ENCODE measurements around the gene RAD51B.
A peak's percentile ranks its signal among the peaks of the same experiment; 100 is the strongest.

RAD51B gene

GRCh38 chr14:68199554-68200151 is 380.1 kb downstream of the RAD51B start:
- no peaks in the 10 kb centered on the region for H3K27me3 ChIP-seq (replicated peaks; ENCODE audit: control insufficient read depth, insufficient read depth, low read length)
- H3K36me3 ChIP-seq (ENCODE audit: control insufficient read depth, insufficient read depth, low read length): no peaks in the 10 kb centered on the region
- no peak for DNase-seq (ENCODE audit: extremely low read depth, insufficient read length)
- TF ChIP-seq, protein P1, sequence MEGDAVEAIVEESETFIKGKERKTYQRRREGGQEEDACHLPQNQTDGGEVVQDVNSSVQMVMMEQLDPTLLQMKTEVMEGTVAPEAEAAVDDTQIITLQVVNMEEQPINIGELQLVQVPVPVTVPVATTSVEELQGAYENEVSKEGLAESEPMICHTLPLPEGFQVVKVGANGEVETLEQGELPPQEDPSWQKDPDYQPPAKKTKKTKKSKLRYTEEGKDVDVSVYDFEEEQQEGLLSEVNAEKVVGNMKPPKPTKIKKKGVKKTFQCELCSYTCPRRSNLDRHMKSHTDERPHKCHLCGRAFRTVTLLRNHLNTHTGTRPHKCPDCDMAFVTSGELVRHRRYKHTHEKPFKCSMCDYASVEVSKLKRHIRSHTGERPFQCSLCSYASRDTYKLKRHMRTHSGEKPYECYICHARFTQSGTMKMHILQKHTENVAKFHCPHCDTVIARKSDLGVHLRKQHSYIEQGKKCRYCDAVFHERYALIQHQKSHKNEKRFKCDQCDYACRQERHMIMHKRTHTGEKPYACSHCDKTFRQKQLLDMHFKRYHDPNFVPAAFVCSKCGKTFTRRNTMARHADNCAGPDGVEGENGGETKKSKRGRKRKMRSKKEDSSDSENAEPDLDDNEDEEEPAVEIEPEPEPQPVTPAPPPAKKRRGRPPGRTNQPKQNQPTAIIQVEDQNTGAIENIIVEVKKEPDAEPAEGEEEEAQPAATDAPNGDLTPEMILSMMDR (IDR thresholded peaks at IDR 0.05; ENCODE audit: insufficient read depth, low read length, poor library complexity, severe bottlenecking): no peak
- no peak overlapping the region for H3K4me3 ChIP-seq (replicated peaks; ENCODE audit: low read depth, low read length)

- no peaks in the 10 kb centered on the region for H3K27me3 ChIP-seq (replicated peaks; ENCODE audit: control insufficient read depth, insufficient read depth, low read length)
- DNase-seq (ENCODE audit: extremely low read depth, insufficient read length): no peak
- H3K36me3 ChIP-seq (ENCODE audit: control insufficient read depth, insufficient read depth, low read length): no peaks in the 10 kb centered on the region
- H3K4me3 ChIP-seq (replicated peaks; ENCODE audit: low read depth, low read length): no peak overlapping the region
- TF ChIP-seq, protein P1 (IDR thresholded peaks at IDR 0.05; ENCODE audit: insufficient read depth, low read length, poor library complexity, severe bottlenecking): no peak
Measured at GRCh38 chr14:68203871-68204270, 384.3 kb downstream of the RAD51B start.

DNA sequence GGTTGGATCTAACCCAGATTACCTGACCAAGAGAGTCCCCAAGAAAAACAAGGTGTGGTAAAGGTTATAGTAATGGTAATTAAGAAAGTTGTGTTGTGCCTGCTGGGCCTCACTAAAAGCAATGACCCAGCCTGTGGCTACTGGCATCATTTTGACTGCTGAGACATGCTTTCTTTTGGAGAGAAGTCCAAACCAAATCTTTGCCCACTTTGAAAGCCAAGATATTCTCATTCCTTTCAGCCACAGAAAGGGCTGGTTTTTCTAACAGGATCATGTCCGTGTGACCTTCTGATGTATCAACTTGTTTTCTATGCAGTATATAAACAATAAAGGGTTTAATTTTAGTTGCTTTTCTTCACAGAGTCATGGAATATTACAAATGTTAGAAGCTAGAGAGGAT is 388.6 kb downstream of the RAD51B start:
- Histone ChIP-seq H3K4me3 (replicated peaks; ENCODE audit: low read depth, low read length) (no peak overlapping the region), H3K36me3 (ENCODE audit: control insufficient read depth, insufficient read depth, low read length) (no peaks in the 10 kb centered on the region), H3K27me3 (replicated peaks; ENCODE audit: control insufficient read depth, insufficient read depth, low read length) (no peaks in the 10 kb centered on the region)
- DNase-seq (ENCODE audit: extremely low read depth, insufficient read length): no peak
- TF ChIP-seq, protein P1 (IDR thresholded peaks at IDR 0.05; ENCODE audit: insufficient read depth, low read length, poor library complexity, severe bottlenecking): no peak

GRCh38 chr14:68208626-68209317 is 389.2 kb downstream of the RAD51B start:
- Histone ChIP-seq H3K36me3 (ENCODE audit: control insufficient read depth, insufficient read depth, low read length) (no peaks in the 10 kb centered on the region), H3K4me3 (replicated peaks; ENCODE audit: low read depth, low read length) (no peak overlapping the region), H3K27me3 (replicated peaks; ENCODE audit: control insufficient read depth, insufficient read depth, low read length) (no peaks in the 10 kb centered on the region)
- DNase-seq (ENCODE audit: extremely low read depth, insufficient read length): no peak
- TF ChIP-seq, protein P1 (IDR thresholded peaks at IDR 0.05; ENCODE audit: insufficient read depth, low read length, poor library complexity, severe bottlenecking): no peak

- peak; percentile 82 for DNase-seq (ENCODE audit: extremely low read depth, insufficient read length)
- H3K27me3 ChIP-seq (replicated peaks; ENCODE audit: control insufficient read depth, insufficient read depth, low read length): no peaks in the 10 kb centered on the region
- no peak overlapping the region; the same call in 1 of the 2 replicates for H3K4me3 ChIP-seq (replicated peaks; ENCODE audit: low read depth, low read length)
- TF ChIP-seq, protein P1 (IDR thresholded peaks at IDR 0.05; ENCODE audit: insufficient read depth, low read length, poor library complexity, severe bottlenecking): no peak
- H3K36me3 ChIP-seq (ENCODE audit: control insufficient read depth, insufficient read depth, low read length): no peaks in the 10 kb centered on the region
Measured at GRCh38 chr14:68210729-68211299, 391.2 kb downstream of the RAD51B start.
